HG03280 (cell line): ENCODE data around the gene C15orf62.
A peak's percentile ranks its signal among the peaks of the same experiment; 100 is the strongest.

Experiments used
- ATAC-seq: cut with Tn5 transposase; IDR thresholded peaks from one replicate; pipeline ENCODE4 v1.9.1; 2021; ENCODE audit warnings: mild to moderate bottlenecking, moderate library complexity; ENCODE audit not compliant: unreplicated experiment

C15orf62 gene

GRCh38 chr15:40775740-40776536, 6.2 kb downstream of the C15orf62 start:
- no peak for ATAC-seq

- ATAC-seq = no peak
These were observed 6.9 kb downstream of the C15orf62 start for GRCh38 chr15:40776537-40777141.

GRCh38 chr15:40782609-40783227, 12.9 kb downstream of the C15orf62 start:
- peak; percentile 79 for ATAC-seq

- ATAC-seq = no peak
These were observed 15.4 kb downstream of the C15orf62 start for GRCh38 chr15:40785164-40785563.

- ATAC-seq = no peak
These were observed 16.0 kb downstream of the C15orf62 start for GRCh38 chr15:40785814-40786213.

GRCh38 chr15:40787344-40787841, 17.6 kb downstream of the C15orf62 start:
- ATAC-seq = no peak

- ATAC-seq = no peak
These were observed 18.2 kb downstream of the C15orf62 start for GRCh38 chr15:40787991-40788390.

GRCh38 chr15:40789119-40789518, 19.3 kb downstream of the C15orf62 start:
- ATAC-seq = no peak

GRCh38 chr15:40789999-40790398, 20.2 kb downstream of the C15orf62 start:
- ATAC-seq = no peak

- ATAC-seq = no peak
These were observed 20.9 kb downstream of the C15orf62 start for GRCh38 chr15:40790718-40791117.

GRCh38 chr15:40792394-40792793, 22.6 kb downstream of the C15orf62 start:
- ATAC-seq = no peak

GRCh38 chr15:40793216-40793989, 23.6 kb downstream of the C15orf62 start:
- ATAC-seq = no peak

GRCh38 chr15:40796041-40796440, 26.3 kb downstream of the C15orf62 start:
- ATAC-seq = no peak

- no peak for ATAC-seq
These were observed 26.7 kb downstream of the C15orf62 start for GRCh38 chr15:40796512-40796911.

- no peak for ATAC-seq
These were observed 29.7 kb downstream of the C15orf62 start for GRCh38 chr15:40799523-40799922.

GRCh38 chr15:40803076-40803475, 33.3 kb downstream of the C15orf62 start:
- ATAC-seq = no peak

GRCh38 chr15:40803688-40804087, 33.9 kb downstream of the C15orf62 start:
- ATAC-seq = no peak

- no peak for ATAC-seq
These were observed 36.9 kb downstream of the C15orf62 start for GRCh38 chr15:40806672-40807027.

- peak; percentile 96 for ATAC-seq
These were observed 37.5 kb downstream of the C15orf62 start, which contains the start of the genes DNAJC17 and ZFYVE19 for GRCh38 chr15:40807028-40807887. Gene DNAJC17 (minus strand): TSS chr15:40807473. CDS start chr15:40807446, 27 bp downstream. Gene ZFYVE19 (plus strand): TSS chr15:40807089. CDS start chr15:40807590, 501 bp downstream.

- ATAC-seq = no peak
These were observed 38.2 kb downstream of the C15orf62 start for GRCh38 chr15:40807888-40808461.
